HG03103 (cell line): Measurements from ENCODE around the gene DYNC2I2.

Experiments
- ATAC-seq: cut with Tn5 transposase; IDR thresholded peaks from one replicate; pipeline ENCODE4 v1.9.1; 2021; ENCODE audit warnings: low read depth; ENCODE audit not compliant: unreplicated experiment

The DYNC2I2 gene

GRCh38 chr9:128636556-128637530 is 19.8 kb downstream of the DYNC2I2 start:
- no peak for ATAC-seq

GRCh38 chr9:128636024-128636390 is 20.6 kb downstream of the DYNC2I2 start:
- no peak for ATAC-seq

DNA sequence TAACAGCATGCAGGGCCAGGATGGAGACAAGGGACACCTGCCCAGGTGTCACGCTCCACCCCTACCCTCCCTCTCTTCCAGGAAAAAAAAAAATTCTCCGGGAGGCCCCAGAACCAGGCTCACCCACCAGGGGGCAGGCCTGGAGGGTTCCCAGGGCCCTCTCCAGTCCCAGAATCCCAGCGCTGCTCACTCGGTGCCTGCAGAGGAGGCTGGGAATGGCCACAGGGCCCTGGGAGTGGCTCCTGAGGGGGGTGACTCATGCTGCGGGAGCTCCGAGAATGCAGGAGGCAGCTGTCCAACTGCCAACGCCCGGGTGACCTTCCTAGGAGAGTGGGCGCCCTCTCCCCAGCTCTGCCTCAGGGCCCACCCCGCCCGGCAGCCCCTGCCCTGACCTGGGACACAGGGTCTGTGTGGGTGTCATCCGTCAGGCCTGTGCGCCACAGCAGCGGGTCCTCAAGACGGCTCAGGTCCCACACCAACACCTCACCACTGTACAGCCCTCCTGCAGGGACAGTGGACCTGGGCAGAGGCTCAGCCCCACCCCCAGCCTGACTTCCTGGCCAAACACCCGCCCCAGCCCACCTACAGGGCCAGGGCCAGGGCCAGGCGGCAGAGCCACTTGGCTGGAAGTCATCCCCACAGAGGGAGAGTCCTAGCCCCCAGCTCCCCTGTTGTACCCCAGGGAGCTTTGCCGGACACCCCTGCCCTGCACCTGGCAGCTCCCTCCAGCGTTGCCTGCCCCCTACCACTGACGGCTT is 21.2 kb downstream of the DYNC2I2 start:
- ATAC-seq: no peak

DNA sequence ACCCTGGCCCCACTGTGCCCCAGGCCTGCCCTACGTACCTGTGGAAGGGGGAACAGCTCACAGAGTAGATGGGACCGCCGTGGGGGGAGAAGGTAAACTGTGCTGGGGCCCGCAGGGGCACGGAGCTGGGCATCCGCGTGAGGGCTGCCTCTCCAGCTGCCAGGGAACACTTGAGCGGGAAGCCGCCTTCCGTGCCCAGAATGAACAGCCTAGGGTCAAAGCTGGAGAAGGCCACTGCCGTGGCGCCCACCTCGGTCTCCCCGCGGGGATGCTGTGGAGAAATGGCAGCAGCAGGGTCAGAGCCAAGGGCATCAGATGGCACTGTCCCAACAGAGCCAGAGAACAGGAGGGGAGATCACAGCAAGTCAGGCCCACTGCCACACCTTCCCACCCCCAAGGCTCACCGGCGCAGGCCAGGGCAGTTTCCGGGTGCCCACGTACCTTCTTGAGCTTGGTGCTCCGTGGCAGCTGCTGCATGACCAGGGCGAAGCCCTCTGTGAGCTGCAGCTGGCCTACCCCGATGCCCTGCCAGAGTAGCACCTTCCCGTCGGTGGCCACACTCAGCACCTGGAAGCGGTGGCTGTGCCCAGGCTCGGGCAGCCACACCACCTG is 21.9 kb downstream of the DYNC2I2 start:
- no peak for ATAC-seq

DNA sequence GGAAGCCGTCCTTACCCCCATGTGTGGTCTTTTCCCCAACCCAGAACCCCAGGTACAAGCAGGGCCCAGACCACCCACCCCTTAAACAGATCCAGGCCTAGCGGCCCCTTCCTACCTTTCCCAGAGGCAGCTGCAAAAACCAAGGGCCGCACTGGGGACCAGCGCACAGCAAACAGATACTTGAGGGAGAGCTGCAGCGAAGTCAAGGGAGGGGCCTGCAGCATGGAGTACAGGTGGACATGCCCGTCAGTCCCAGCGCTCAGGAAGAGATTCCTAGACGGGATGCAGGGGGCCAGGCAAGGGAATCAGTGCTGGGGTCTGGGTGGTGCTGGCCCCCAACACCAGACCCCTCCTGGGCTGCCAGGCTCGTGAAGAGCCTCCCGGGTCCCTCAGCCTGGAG is 22.5 kb downstream of the DYNC2I2 start:
- no peak for ATAC-seq

DNA sequence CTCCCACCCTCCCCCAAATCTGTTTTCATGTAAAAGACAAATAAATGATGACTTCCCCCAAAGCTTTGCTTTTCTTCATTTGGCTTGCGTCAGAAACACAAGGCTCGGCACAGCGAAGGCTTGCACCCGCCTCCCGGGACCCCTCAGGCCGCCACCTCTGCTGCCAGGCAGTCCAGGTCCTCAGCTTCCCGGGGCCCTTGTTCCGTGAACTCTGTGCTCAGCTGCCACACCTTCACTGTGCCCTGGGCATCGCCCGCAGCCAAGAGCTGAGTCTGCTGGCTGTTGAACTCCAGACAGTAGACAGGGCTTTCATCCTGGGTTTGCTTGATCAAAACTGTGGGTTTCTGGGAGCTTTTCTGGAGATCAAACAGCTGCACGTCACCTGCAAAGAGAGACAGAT is 23.0 kb downstream of the DYNC2I2 start:
- no peak for ATAC-seq

DNA sequence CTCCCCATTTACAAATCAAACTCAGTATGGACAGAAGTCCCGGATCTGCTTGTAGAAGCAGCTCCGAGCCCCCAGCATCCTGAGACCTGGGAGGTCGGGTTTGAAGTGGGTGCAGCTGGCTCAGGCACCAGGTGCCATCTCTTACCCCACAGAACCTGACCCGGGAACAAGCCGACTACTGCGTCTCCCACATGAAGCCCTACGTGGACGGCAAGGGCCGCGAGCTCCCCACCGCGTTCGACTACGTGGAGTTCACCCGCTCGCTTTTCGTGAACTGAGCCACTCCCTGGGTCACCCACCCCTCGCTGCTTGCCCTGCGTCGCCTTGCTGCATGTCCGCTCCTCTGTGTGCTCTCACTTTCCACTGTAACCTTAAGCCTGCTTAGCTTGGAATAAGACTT is 23.6 kb downstream of the DYNC2I2 start:
- ATAC-seq: no peak

- no peak for ATAC-seq
Observed at GRCh38 chr9:128632486-128632885, 24.2 kb downstream of the DYNC2I2 start.

- no peak for ATAC-seq
Observed at GRCh38 chr9:128632066-128632465, 24.6 kb downstream of the DYNC2I2 start.

DNA sequence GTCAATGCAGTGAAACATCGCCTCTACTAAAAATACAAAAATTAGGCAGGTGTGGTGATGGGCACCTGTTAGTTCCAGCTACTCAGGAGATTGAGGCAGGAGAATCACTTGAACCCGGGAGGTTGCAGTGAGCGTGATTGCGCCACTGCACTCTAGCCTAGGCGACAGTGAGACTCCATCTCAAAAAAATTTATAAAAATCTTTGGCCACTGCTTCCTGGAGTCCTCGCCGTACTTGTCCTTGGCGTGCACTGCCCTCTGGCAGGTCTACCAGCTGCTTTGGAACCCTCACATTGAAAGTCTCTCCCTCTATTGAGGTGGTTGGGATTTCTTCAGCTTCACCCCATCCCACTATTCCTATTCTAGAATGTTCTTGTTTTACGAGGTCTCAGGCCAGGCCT is 25.0 kb downstream of the DYNC2I2 start:
- ATAC-seq: no peak

GRCh38 chr9:128629852-128630545 is 26.6 kb downstream of the DYNC2I2 start:
- ATAC-seq: no peak

DNA sequence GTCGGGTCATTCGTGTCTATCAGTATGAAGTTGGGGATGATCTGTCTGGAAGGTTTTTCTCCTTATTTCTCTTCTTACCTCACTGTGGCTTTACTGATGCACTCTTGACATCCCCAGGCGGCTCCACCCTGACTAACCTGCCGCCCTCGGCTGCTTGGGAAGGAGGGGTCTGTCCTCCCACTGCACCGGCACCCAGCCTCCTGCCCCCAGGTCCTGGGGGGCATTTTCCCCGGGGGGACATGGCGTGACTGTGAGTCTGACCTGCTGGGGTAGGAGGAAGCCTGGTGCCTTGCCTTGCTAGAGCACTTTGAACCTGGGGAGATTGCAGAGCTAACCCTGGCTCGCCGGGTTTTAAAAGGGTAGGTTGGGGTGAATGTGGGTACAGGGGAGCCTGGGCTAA is 27.5 kb downstream of the DYNC2I2 start:
- ATAC-seq: no peak

GRCh38 chr9:128628471-128629048 is 28.1 kb downstream of the DYNC2I2 start:
- no peak for ATAC-seq

- ATAC-seq: no peak
Observed at GRCh38 chr9:128627906-128628305, 28.7 kb downstream of the DYNC2I2 start.

- ATAC-seq: no peak
Observed at GRCh38 chr9:128627127-128627715, 29.4 kb downstream of the DYNC2I2 start.

DNA sequence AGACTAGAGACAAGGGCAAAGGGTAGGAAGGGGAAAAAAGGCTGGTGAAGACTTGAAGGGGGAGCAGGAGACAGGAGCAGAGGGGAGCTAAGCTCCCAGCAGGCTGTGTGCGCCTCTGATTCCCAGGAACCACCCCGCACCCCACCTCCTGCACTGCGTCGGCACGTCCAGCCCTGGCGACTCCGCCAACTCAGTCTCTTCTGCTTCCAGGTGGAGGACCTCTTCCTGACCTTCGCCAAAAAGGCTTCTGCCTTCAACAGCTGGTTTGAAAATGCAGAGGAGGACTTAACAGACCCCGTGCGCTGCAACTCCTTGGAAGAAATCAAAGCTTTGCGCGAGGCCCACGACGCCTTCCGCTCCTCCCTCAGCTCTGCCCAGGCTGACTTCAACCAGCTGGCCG is 30.5 kb downstream of the DYNC2I2 start:
- ATAC-seq: no peak

DNA sequence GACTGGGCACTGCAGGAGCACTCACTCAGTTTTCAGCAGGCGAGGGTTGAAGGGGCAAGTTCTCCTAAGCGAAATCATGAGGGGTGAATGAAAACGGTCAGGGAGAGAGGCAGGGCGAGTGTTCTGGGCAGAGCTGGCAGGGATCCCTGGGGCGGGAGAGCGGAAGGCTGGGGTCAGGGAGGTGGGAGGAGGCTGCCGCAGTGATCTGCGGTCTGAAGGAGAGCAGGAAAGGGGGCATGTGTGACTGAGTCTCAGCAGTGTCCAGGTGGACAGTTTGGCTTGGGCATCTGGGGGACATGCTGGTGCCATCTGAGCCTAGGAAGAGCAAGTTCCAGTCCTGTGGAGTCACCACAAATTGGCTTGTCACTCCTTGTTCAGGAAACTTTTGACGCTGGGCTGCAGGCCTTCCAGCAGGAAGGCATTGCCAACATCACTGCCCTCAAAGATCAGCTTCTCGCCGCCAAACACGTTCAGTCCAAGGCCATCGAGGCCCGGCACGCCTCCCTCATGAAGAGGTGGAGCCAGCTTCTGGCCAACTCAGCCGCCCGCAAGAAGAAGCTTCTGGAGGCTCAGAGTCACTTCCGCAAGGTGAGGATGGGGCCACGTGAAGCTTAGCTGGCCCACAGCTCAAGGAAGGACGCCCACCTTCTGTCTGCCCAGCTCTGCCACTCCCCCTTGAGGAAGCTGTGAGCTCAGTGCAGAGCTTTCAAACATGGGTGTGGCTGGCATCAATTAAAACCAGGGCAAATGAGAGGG is 31.1 kb downstream of the DYNC2I2 start:
- no peak for ATAC-seq

GRCh38 chr9:128624566-128624965 is 32.1 kb downstream of the DYNC2I2 start:
- ATAC-seq: no peak

- ATAC-seq: no peak
Observed at GRCh38 chr9:128621730-128622455, 34.8 kb downstream of the DYNC2I2 start.
